HEK293T (cell line): ENCODE measurements around the gene PRDX6.
"Not testable (repeated sequence)": the region's sequence is repeated elsewhere in the genome, so short reads cannot be mapped to it uniquely, and the experiment has no call there.

ENCODE experiments used
- CTCF ChIA-PET: fragments of 350-600 bp; formaldehyde crosslinking; extraction: SDS; loops from one replicate; lab custom pipeline; 2021; ENCODE audit warnings: antibody characterized with exemption, inconsistent platforms; lab: Yijun Ruan, JAX
- POLR2A ChIA-PET: fragments of 350-600 bp; formaldehyde crosslinking; extraction: SDS; loops from one replicate; lab custom pipeline; 2020; ENCODE audit warnings: antibody characterized with exemption, inconsistent platforms; lab: Yijun Ruan, JAX
- DNase-seq: peaks from one replicate; pipeline ENCODE4 v3.0.0; 2012; ENCODE audit warnings: mixed read lengths; ENCODE audit errors: extremely low spot score
- ARNT ChIP-seq: fragments of 450-650 bp; IDR thresholded peaks from 2 replicates; pipeline ENCODE4 v1.6.1; 2017; ENCODE audit warnings: mild to moderate bottlenecking
- BHLHE40 ChIP-seq: fragments of 450-650 bp; IDR thresholded peaks from 2 replicates; pipeline ENCODE4 v1.6.1; 2016; ENCODE audit warnings: mild to moderate bottlenecking, moderate library complexity, borderline replicate concordance
- CTBP1 ChIP-seq: fragments of 450-650 bp; IDR thresholded peaks from 2 replicates; pipeline ENCODE4 v1.6.1; 2016; ENCODE audit warnings: borderline replicate concordance
- ELF4 ChIP-seq: fragments of 450-650 bp; IDR thresholded peaks from 2 replicates; pipeline ENCODE4 v1.6.1; 2017; ENCODE audit warnings: antibody characterized with exemption
- FOXA1 ChIP-seq: fragments of 450-650 bp; IDR thresholded peaks from 2 replicates; pipeline ENCODE4 v1.6.1; 2016; ENCODE audit warnings: mild to moderate bottlenecking
- FOXK2 ChIP-seq: fragments of 450-650 bp; IDR thresholded peaks from 2 replicates; pipeline ENCODE4 v1.6.1; 2016; ENCODE audit warnings: mild to moderate bottlenecking
- FOXM1 ChIP-seq: fragments of 450-650 bp; IDR thresholded peaks from 2 replicates; pipeline ENCODE4 v1.6.1; 2017; ENCODE audit warnings: mild to moderate bottlenecking, borderline replicate concordance
- HDGF ChIP-seq: fragments of 450-650 bp; IDR thresholded peaks from 2 replicates; pipeline ENCODE4 v1.6.1; 2017; ENCODE audit warnings: antibody characterized with exemption, borderline replicate concordance
- L3MBTL2 ChIP-seq: fragments of 450-650 bp; conservative IDR thresholded peaks from 2 replicates; pipeline ENCODE4 v1.6.1; 2016; ENCODE audit warnings: mild to moderate bottlenecking
- LEF1 ChIP-seq: fragments of 450-650 bp; IDR thresholded peaks from 2 replicates; pipeline ENCODE4 v1.6.1; 2017; ENCODE audit warnings: mild to moderate bottlenecking, borderline replicate concordance
- NFRKB ChIP-seq: fragments of 450-650 bp; IDR thresholded peaks from 2 replicates; pipeline ENCODE4 v1.6.1; 2016; ENCODE audit warnings: mild to moderate bottlenecking, moderate library complexity
- PKNOX1 ChIP-seq: fragments of 450-650 bp; IDR thresholded peaks from 2 replicates; pipeline ENCODE4 v1.6.1; 2016
- SP1 ChIP-seq: fragments of 450-650 bp; IDR thresholded peaks from 2 replicates; pipeline ENCODE4 v1.6.1; 2017
- SUZ12 ChIP-seq: fragments of 450-650 bp; IDR thresholded peaks from 2 replicates; pipeline ENCODE4 v1.6.1; 2016; ENCODE audit warnings: mild to moderate bottlenecking
- TARDBP ChIP-seq: fragments of 450-650 bp; IDR thresholded peaks from 2 replicates; pipeline ENCODE4 v1.6.1; 2016
- ZNF384 ChIP-seq: fragments of 450-650 bp; IDR thresholded peaks from 2 replicates; pipeline ENCODE4 v1.6.1; 2016

The PRDX6 gene

GRCh38 chr1:173445656-173446055 is 31.5 kb upstream of the PRDX6 start:
- ChIA-PET POLR2A (no interaction called here), CTCF (no interaction called here)
- DNase-seq = no peak
- TF ChIP-seq SP1 (no peak), LEF1 (no peak), L3MBTL2 (no peak), TARDBP (no peak), ZNF384 (no peak), CTBP1 (no peak)

GRCh38 chr1:173447224-173447623 is 29.9 kb upstream of the PRDX6 start:
- ChIA-PET POLR2A (no interaction called here), CTCF (interaction anchor here (0.7 kb wide), 1 partner anchor 18 kb away, joined by 3 read pairs; no protein-coding TSS in a partner anchor)
- no peak for TF ChIP-seq ARNT
- DNase-seq = no peak

GRCh38 chr1:173448945-173449344 is 28.2 kb upstream of the PRDX6 start:
- ChIA-PET POLR2A (no interaction called here), CTCF (no interaction called here)
- no peak for TF ChIP-seq SP1
- TF ChIP-seq PKNOX1 = no peak
- no peak for TF ChIP-seq ARNT
- TF ChIP-seq CTBP1 = no peak
- no peak for TF ChIP-seq FOXA1
- no peak for TF ChIP-seq NFRKB
- no peak for TF ChIP-seq FOXK2
- no peak for TF ChIP-seq TARDBP
- TF ChIP-seq HDGF = no peak
- DNase-seq = no peak

- no peak for DNase-seq
- ChIA-PET POLR2A (no interaction called here), CTCF (no interaction called here)
- no peak for TF ChIP-seq SUZ12
- no peak for TF ChIP-seq ELF4
- TF ChIP-seq BHLHE40 = no peak
- TF ChIP-seq FOXA1 = no peak
- TF ChIP-seq PKNOX1 = no peak
Observed at GRCh38 chr1:173451981-173452380, 25.2 kb upstream of the PRDX6 start.

- TF ChIP-seq FOXK2 (no peak), ELF4 (no peak), FOXA1 (no peak), L3MBTL2 (no peak), ARNT (no peak), ZNF384 (no peak), SUZ12 (no peak), NFRKB (no peak), LEF1 (no peak)
- DNase-seq = no peak
- CTCF ChIA-PET = no interaction called here
- POLR2A ChIA-PET = no interaction called here
Observed at GRCh38 chr1:173453982-173454381, 23.2 kb upstream of the PRDX6 start.

GRCh38 chr1:173454966-173455524 is 22.1 kb upstream of the PRDX6 start:
- POLR2A ChIA-PET = no interaction called here
- CTCF ChIA-PET = no interaction called here
- no peak for DNase-seq
- TF ChIP-seq ZNF384 (no peak), NFRKB (no peak), ELF4 (no peak), SP1 (no peak), FOXK2 (no peak), TARDBP (no peak), LEF1 (no peak), SUZ12 (no peak), FOXA1 (no peak), CTBP1 (no peak), FOXM1 (no peak), PKNOX1 (no peak), ARNT (no peak)

- no peak for DNase-seq
- POLR2A ChIA-PET = no interaction called here
- no peak for TF ChIP-seq LEF1
- no peak for TF ChIP-seq ZNF384
- TF ChIP-seq L3MBTL2 = no peak
- TF ChIP-seq FOXK2 = no peak
- no peak for TF ChIP-seq HDGF
- TF ChIP-seq SUZ12 = no peak
- no peak for TF ChIP-seq SP1
- TF ChIP-seq FOXM1 = no peak
- TF ChIP-seq TARDBP = no peak
- no peak for TF ChIP-seq FOXA1
- no peak for TF ChIP-seq ELF4
- TF ChIP-seq CTBP1 = no peak
- TF ChIP-seq BHLHE40 = no peak
- CTCF ChIA-PET = no interaction called here
Observed at GRCh38 chr1:173459885-173460284, 17.2 kb upstream of the PRDX6 start.

GRCh38 chr1:173462666-173463065 is 14.5 kb upstream of the PRDX6 start:
- CTCF ChIA-PET, DNase-seq, POLR2A ChIA-PET: not testable (repeated sequence)

GRCh38 chr1:173464185-173464584 is 12.9 kb upstream of the PRDX6 start:
- POLR2A ChIA-PET, CTCF ChIA-PET, DNase-seq: not testable (repeated sequence)
